NB4 (cell line): ENCODE measurements around the gene PNPLA7.

ENCODE experiments used
- MYC ChIP-seq: IDR thresholded peaks from 2 replicates; pipeline ENCODE4 v1.6.1; 2011; ENCODE audit warnings: low read depth, low read length
- POLR2A ChIP-seq: IDR thresholded peaks from 2 replicates; pipeline ENCODE4 v1.6.1; 2011; ENCODE audit warnings: mild to moderate bottlenecking; ENCODE audit not compliant: insufficient read length; ENCODE audit errors: extremely low read depth
- TF ChIP-seq, protein P1 (sequence below): IDR thresholded peaks from one replicate; pipeline ENCODE4 v1.5.1; 2012; ENCODE audit warnings: low read depth, low read length
- TF ChIP-seq, protein P2 (sequence below): IDR thresholded peaks from 2 replicates; pipeline ENCODE4 v1.6.1; 2011; ENCODE audit warnings: low read depth, low read length

DNA sequence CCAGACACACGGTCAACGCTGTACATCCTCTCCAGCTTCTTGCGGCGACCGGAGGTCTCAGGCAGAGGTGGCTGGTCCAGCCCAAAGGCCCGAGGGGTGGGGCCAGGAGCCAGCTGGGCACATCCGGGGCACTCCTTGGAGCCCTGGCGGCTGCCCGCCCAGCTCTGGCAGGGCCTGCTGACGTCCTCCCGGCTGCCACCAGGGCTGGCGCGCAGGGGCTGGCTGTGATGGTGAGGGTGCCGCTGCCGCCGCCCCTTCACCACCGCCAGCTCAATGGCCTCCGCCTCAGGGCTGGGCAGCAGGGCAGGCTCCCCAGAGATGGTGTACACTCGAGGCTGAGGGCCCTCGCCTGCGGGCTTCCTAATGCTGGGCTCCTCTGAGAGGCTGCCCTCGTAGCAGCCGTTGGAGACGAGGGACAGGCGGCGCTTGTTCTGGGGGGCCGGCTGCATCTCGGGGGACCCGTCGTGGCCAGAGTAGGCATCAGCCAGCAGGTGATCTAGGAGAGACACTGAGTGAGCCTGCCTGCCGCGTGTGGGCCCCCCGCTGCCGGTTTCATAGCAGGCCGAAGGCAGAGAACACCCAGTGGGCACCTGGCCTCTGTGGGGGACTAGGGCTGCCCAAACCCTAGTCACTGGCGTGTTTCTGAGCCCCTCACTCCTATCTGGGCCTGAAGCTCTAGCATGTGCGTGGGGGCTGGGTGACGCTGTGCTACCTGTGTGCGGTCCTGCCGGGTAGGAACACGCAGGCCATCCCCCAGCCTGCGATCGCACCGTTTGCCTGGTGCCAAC lies 92.6 kb downstream of the PNPLA7 start:
- no peak for TF ChIP-seq POLR2A
- TF ChIP-seq, protein P1, sequence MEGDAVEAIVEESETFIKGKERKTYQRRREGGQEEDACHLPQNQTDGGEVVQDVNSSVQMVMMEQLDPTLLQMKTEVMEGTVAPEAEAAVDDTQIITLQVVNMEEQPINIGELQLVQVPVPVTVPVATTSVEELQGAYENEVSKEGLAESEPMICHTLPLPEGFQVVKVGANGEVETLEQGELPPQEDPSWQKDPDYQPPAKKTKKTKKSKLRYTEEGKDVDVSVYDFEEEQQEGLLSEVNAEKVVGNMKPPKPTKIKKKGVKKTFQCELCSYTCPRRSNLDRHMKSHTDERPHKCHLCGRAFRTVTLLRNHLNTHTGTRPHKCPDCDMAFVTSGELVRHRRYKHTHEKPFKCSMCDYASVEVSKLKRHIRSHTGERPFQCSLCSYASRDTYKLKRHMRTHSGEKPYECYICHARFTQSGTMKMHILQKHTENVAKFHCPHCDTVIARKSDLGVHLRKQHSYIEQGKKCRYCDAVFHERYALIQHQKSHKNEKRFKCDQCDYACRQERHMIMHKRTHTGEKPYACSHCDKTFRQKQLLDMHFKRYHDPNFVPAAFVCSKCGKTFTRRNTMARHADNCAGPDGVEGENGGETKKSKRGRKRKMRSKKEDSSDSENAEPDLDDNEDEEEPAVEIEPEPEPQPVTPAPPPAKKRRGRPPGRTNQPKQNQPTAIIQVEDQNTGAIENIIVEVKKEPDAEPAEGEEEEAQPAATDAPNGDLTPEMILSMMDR, result no peak
- TF ChIP-seq, protein P2, sequence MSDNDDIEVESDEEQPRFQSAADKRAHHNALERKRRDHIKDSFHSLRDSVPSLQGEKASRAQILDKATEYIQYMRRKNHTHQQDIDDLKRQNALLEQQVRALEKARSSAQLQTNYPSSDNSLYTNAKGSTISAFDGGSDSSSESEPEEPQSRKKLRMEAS, result no peak
- TF ChIP-seq MYC, result no peak
